T-cell (primary cell): ENCODE data around the gene TTC9B. TPM values are rescaled to one million over a fixed set of nuclear protein-coding genes. Genes with fewer than 3 reads are reported as not detected.

Experiments used
- ATAC-seq, 4 experiments: fragments of 200-7000 bp in 3 of 4; fragments of 150-1000 bp in 1 of 4; cut with Tn5 transposase; replicated peaks in 1 of 4; 1 replicate in 3 of 4; 2 replicates in 1 of 4; pipeline ENCODE4 v1.10.0; 2021; ENCODE audit warnings: moderate library complexity in 3 of 4, mild to moderate bottlenecking in 2 of 4, moderate number of reproducible peaks in 1 of 4
- CTCF ChIA-PET, 2 donors: fragments of 300-600 bp; sonication (Branson Sonifier 250); formaldehyde crosslinking; loops; one replicate each; lab custom pipeline; 2022; ENCODE audit warnings: antibody characterized with exemption in 2 of 2; lab: Charles Lee
- POLR2A ChIA-PET, 2 donors: fragments of 300-600 bp; sonication (Branson Sonifier 250); formaldehyde crosslinking; loops; one replicate each; lab custom pipeline; 2022; ENCODE audit warnings: antibody characterized with exemption in 2 of 2; lab: Charles Lee
- DNase-seq, 35 experiments: peaks; one replicate each; pipeline versions ENCODE4 v3.0.0 to v3.0.0-alpha.2; 2013 to 2023
- H3K27ac ChIP-seq: one replicate; pipeline ENCODE4 v1.5.1; 2013; ENCODE audit warnings: low read length
- H3K27me3 ChIP-seq, 2 experiments: replicated peaks in 1 of 2; 1 replicate in 1 of 2; 2 replicates in 1 of 2; pipeline versions ENCODE4 v1.6.1 to v1.7.0; 2013; ENCODE audit warnings: low read length in 1 of 2, mixed read lengths in 1 of 2; ENCODE audit not compliant: control insufficient read depth in 2 of 2, insufficient read depth in 2 of 2; ENCODE audit errors: extremely low read depth in 1 of 2
- H3K36me3 ChIP-seq, 2 donors: 1 replicate in 1 of 2; 2 replicates in 1 of 2; pipeline versions ENCODE4 v1.6.1 to v1.7.0; 2013; ENCODE audit warnings: low read length in 1 of 2; ENCODE audit not compliant: control insufficient read depth in 2 of 2, insufficient read depth in 1 of 2; ENCODE audit errors: extremely low read depth in 1 of 2
- H3K4me1 ChIP-seq, 2 experiments: 1 replicate in 1 of 2; 2 replicates in 1 of 2; pipeline versions ENCODE4 v1.6.1 to v1.7.0; 2013; ENCODE audit warnings: low read length in 2 of 2, mixed read lengths in 1 of 2; ENCODE audit not compliant: insufficient read depth in 2 of 2, control insufficient read depth in 1 of 2; ENCODE audit errors: extremely low read depth in 1 of 2
- H3K4me3 ChIP-seq, 2 donors: 1 replicate in 1 of 2; 2 replicates in 1 of 2; pipeline versions ENCODE4 v1.5.1 to v1.7.0; 2013; ENCODE audit warnings: mild to moderate bottlenecking in 2 of 2, low read length in 1 of 2, moderate library complexity in 1 of 2; ENCODE audit not compliant: control insufficient read depth in 1 of 2; ENCODE audit errors: extremely low read depth in 1 of 2
- H3K9me3 ChIP-seq: 2 replicates; pipeline ENCODE4 v1.7.0; 2013
- H3K27ac Mint-ChIP-seq, 2 donors: one replicate each; pipeline ENCODE4 v1.8.0; 2020 to 2021; ENCODE audit warnings: mild to moderate bottlenecking in 2 of 2, mixed read lengths in 2 of 2
- H3K27me3 Mint-ChIP-seq, 2 donors: one replicate each; pipeline ENCODE4 v1.8.0; 2021 to 2022; ENCODE audit warnings: mixed read lengths in 2 of 2
- H3K36me3 Mint-ChIP-seq: one replicate; pipeline ENCODE4 v1.8.0; 2021; ENCODE audit warnings: mixed read lengths
- H3K4me1 Mint-ChIP-seq, 3 donors: one replicate each; pipeline ENCODE4 v1.8.0; 2020 to 2022; ENCODE audit warnings: mixed read lengths in 3 of 3, mild to moderate bottlenecking in 1 of 3
- H3K4me3 Mint-ChIP-seq, 3 donors: one replicate each; pipeline ENCODE4 v1.8.0; 2020 to 2022; ENCODE audit warnings: mild to moderate bottlenecking in 3 of 3, mixed read lengths in 3 of 3, moderate library complexity in 3 of 3
- H3K9me3 Mint-ChIP-seq, 3 donors: one replicate each; pipeline ENCODE4 v1.8.0; 2020 to 2022; ENCODE audit warnings: mixed read lengths in 3 of 3
- whole genome bisulfite sequencing: methylation state at CpG from one replicate; pipeline ENCODE4 v1.1.5; 2013; ENCODE audit warnings: missing lambda C conversion rate; ENCODE audit not compliant: insufficient coverage; 5-methylcytosine and 5-hydroxymethylcytosine counted together
- total RNA-seq, 35 experiments: library from RNA in 6 of 35; stranded (reverse) in 6 of 35; fragments of 120-200 nt in 1 of 35; gene quantifications; one replicate each; pipeline versions ENCODE4 v1.2.1 to v1.2.4 and lab custom pipeline; 2013 to 2026

The TTC9B gene
- total RNA-seq, 5 donors from 2014 or later (not counting 1 experiment from before 2014, with no cell fraction given) = not detected

- Mint-ChIP-seq H3K9me3 (no peaks in the 10 kb centered on the region), H3K4me1 (peaks cover 12 to 24% (median 13%) of the 10 kb centered on the region in 3 donors), H3K4me3 (no peak overlapping the region), H3K27me3 (no peaks in the 10 kb centered on the region), H3K36me3 (peaks cover 16% of the 10 kb centered on the region), H3K27ac (no peak overlapping the region)
- Histone ChIP-seq H3K27me3 (no peaks in the 10 kb centered on the region), H3K4me3 (no peak overlapping the region), H3K36me3 (peaks cover 15 to 38% of the 10 kb centered on the region in 2 donors), H3K27ac (no peak overlapping the region), H3K9me3 (no peaks in the 10 kb centered on the region), H3K4me1 (peaks cover 0 to 10% of the 10 kb centered on the region in 2 experiments)
- DNase-seq (no peak), ATAC-seq (peak in 1 of 4 experiments; percentile 28)
- CTCF ChIA-PET = interaction anchor here in 1 of 2 donors (0.6 kb wide), 1 partner anchor 1999 kb away, joined by 16 read pairs; no protein-coding TSS in a partner anchor
- 100% methylated on average over 2 of the region's 16 CpGs for WGBS
- POLR2A ChIA-PET = no interaction called here
Observed at GRCh38 chr19:40246292-40247073, 28.3 kb upstream of the TTC9B start.

- Histone ChIP-seq H3K4me1 (peaks cover 0 to 10% of the 10 kb centered on the region in 2 experiments), H3K4me3 (no peak overlapping the region), H3K27me3 (no peaks in the 10 kb centered on the region), H3K36me3 (peaks cover 22 to 44% of the 10 kb centered on the region in 2 donors), H3K9me3 (no peaks in the 10 kb centered on the region), H3K27ac (no peak overlapping the region)
- Mint-ChIP-seq H3K4me3 (no peak overlapping the region), H3K27me3 (no peaks in the 10 kb centered on the region), H3K27ac (no peak overlapping the region), H3K4me1 (peaks cover 10 to 24% (median 12%) of the 10 kb centered on the region in 3 donors), H3K36me3 (peaks cover 20% of the 10 kb centered on the region), H3K9me3 (no peaks in the 10 kb centered on the region)
- DNase-seq (no peak), ATAC-seq (no peak)
- POLR2A ChIA-PET = no interaction called here
- CTCF ChIA-PET = no interaction called here
- 100% methylated on average over 2 of the region's 9 CpGs for WGBS
Observed at GRCh38 chr19:40245506-40246128, 27.4 kb upstream of the TTC9B start.

- Histone ChIP-seq H3K27me3 (no peaks in the 10 kb centered on the region), H3K27ac (no peak overlapping the region), H3K36me3 (peaks cover 24 to 49% of the 10 kb centered on the region in 2 donors), H3K4me3 (no peak overlapping the region), H3K9me3 (no peaks in the 10 kb centered on the region), H3K4me1 (peaks cover 0 to 7% of the 10 kb centered on the region in 2 experiments)
- CTCF ChIA-PET = no interaction called here
- H3K4me1 Mint-ChIP-seq = peaks cover 7 to 19% (median 10%) of the 10 kb centered on the region in 3 donors
- H3K4me3 Mint-ChIP-seq = no peak overlapping the region
- DNase-seq = no peak
- peaks cover 20% of the 10 kb centered on the region for H3K36me3 Mint-ChIP-seq
- 94% methylated on average over 10 of the region's 12 CpGs for WGBS
- H3K9me3 Mint-ChIP-seq = no peaks in the 10 kb centered on the region
- no peak for ATAC-seq
- POLR2A ChIA-PET = no interaction called here
- H3K27ac Mint-ChIP-seq = no peak overlapping the region
- no peaks in the 10 kb centered on the region for H3K27me3 Mint-ChIP-seq
Observed at GRCh38 chr19:40244579-40245317, 26.6 kb upstream of the TTC9B start.

GRCh38 chr19:40243181-40243580 is 25.0 kb upstream of the TTC9B start:
- ATAC-seq (no peak), DNase-seq (no peak)
- no peak overlapping the region for H3K27ac Mint-ChIP-seq
- no peaks in the 10 kb centered on the region for H3K9me3 Mint-ChIP-seq
- no peak overlapping the region for H3K4me3 Mint-ChIP-seq
- ChIA-PET CTCF (no interaction called here), POLR2A (no interaction called here)
- Histone ChIP-seq H3K27ac (no peak overlapping the region), H3K27me3 (no peaks in the 10 kb centered on the region), H3K4me1 (peaks cover 0 to 6% of the 10 kb centered on the region in 2 experiments), H3K4me3 (no peak overlapping the region), H3K36me3 (peaks cover 24 to 55% of the 10 kb centered on the region in 2 donors), H3K9me3 (no peaks in the 10 kb centered on the region)
- H3K4me1 Mint-ChIP-seq = peaks cover 5 to 13% (median 6%) of the 10 kb centered on the region in 3 donors
- no peaks in the 10 kb centered on the region for H3K27me3 Mint-ChIP-seq
- peaks cover 26% of the 10 kb centered on the region for H3K36me3 Mint-ChIP-seq
- 100% methylated on average over 1 of the region's 2 CpGs for WGBS

GRCh38 chr19:40242480-40242879 is 24.3 kb upstream of the TTC9B start:
- Histone ChIP-seq H3K4me1 (peaks cover 0 to 2% of the 10 kb centered on the region in 2 experiments), H3K27ac (no peak overlapping the region), H3K27me3 (no peaks in the 10 kb centered on the region), H3K4me3 (no peak overlapping the region), H3K36me3 (peaks cover 20 to 56% of the 10 kb centered on the region in 2 donors), H3K9me3 (no peaks in the 10 kb centered on the region)
- CTCF ChIA-PET = no interaction called here
- H3K4me1 Mint-ChIP-seq = peaks cover 3 to 9% (median 6%) of the 10 kb centered on the region in 3 donors
- POLR2A ChIA-PET = no interaction called here
- H3K36me3 Mint-ChIP-seq = peaks cover 32% of the 10 kb centered on the region
- H3K4me3 Mint-ChIP-seq = no peak overlapping the region
- ATAC-seq (no peak), DNase-seq (no peak)
- H3K27ac Mint-ChIP-seq = no peak overlapping the region
- no peaks in the 10 kb centered on the region for H3K9me3 Mint-ChIP-seq
- 96% methylated on average over 11 of the region's 12 CpGs for WGBS
- H3K27me3 Mint-ChIP-seq = no peaks in the 10 kb centered on the region

- H3K27me3 Mint-ChIP-seq = no peaks in the 10 kb centered on the region
Observed at GRCh38 chr19:40241809-40242384, 23.7 kb upstream of the TTC9B start.

More at GRCh38 chr19:40241809-40242384, 23.7 kb upstream of the TTC9B start:
- H3K27ac ChIP-seq = no peak overlapping the region
- no peaks in the 10 kb centered on the region for H3K9me3 Mint-ChIP-seq
- H3K9me3 ChIP-seq = no peaks in the 10 kb centered on the region
- H3K4me3 Mint-ChIP-seq = no peak overlapping the region
- no peak for ATAC-seq
- DNase-seq = no peak
- no peaks in the 10 kb centered on the region for H3K4me1 ChIP-seq
- peaks cover 35% of the 10 kb centered on the region for H3K36me3 Mint-ChIP-seq
- ChIA-PET CTCF (no interaction called here), POLR2A (no interaction called here)
- H3K27ac Mint-ChIP-seq = no peak overlapping the region
- peaks cover 3 to 9% (median 6%) of the 10 kb centered on the region in 3 donors for H3K4me1 Mint-ChIP-seq
- no peaks in the 10 kb centered on the region for H3K27me3 ChIP-seq
- no peak overlapping the region for H3K4me3 ChIP-seq
- peaks cover 19 to 58% of the 10 kb centered on the region in 2 donors for H3K36me3 ChIP-seq
- 99% methylated on average over 17 of the region's 21 CpGs for WGBS
